ENCODE results near the gene KPNA5. TPM values are rescaled to one million over a fixed set of nuclear protein-coding genes. Genes with fewer than 3 reads are reported as not detected.
"Not testable (repeated sequence)": the region's sequence is repeated elsewhere in the genome, so short reads cannot be mapped to it uniquely, and the experiment has no call there.

KPNA5 gene
- total and polyA plus RNA-seq, 8 donors = 1.4 to 6.5 (median 4.1) TPM

DNA sequence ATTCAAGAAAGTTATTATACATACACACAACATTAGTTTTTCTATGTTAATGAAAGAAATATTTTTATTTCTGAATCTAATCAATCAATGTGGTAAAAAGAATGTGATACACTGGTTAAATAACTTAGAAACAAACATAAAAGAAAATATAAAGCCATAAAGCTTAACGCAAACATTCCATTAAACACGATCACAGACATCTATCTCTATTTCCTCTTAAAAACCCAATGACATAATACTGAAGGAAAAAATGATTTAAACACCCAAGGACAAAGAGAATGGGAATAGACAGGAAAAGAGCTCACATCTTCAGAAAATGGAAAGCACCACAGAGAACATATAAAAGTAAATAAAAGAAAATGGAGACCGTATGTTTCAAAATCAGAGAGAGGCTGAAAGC is 31.9 kb upstream of the KPNA5 start:
- TF ChIP-seq, protein P1, sequence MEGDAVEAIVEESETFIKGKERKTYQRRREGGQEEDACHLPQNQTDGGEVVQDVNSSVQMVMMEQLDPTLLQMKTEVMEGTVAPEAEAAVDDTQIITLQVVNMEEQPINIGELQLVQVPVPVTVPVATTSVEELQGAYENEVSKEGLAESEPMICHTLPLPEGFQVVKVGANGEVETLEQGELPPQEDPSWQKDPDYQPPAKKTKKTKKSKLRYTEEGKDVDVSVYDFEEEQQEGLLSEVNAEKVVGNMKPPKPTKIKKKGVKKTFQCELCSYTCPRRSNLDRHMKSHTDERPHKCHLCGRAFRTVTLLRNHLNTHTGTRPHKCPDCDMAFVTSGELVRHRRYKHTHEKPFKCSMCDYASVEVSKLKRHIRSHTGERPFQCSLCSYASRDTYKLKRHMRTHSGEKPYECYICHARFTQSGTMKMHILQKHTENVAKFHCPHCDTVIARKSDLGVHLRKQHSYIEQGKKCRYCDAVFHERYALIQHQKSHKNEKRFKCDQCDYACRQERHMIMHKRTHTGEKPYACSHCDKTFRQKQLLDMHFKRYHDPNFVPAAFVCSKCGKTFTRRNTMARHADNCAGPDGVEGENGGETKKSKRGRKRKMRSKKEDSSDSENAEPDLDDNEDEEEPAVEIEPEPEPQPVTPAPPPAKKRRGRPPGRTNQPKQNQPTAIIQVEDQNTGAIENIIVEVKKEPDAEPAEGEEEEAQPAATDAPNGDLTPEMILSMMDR (IDR thresholded peaks at IDR 0.05) = no peak
- H3K27ac ChIP-seq = no peak overlapping the region
- no peak overlapping the region for H3K4me3 ChIP-seq
- FAIRE-seq (peak; percentile 20), ATAC-seq (no peak), DNase-seq (no peak)
- intact Hi-C loops (cut with DNase I) = no loop called here
- WGBS, 2 donors = 91 to 93% methylated on average over 3 of the region's 3 CpGs
- H3K27me3 ChIP-seq = no peaks in the 10 kb centered on the region
- H3K36me3 ChIP-seq = no peaks in the 10 kb centered on the region
- H3K9me3 ChIP-seq = no peaks in the 10 kb centered on the region
- H3K4me1 ChIP-seq = no peaks in the 10 kb centered on the region

DNA sequence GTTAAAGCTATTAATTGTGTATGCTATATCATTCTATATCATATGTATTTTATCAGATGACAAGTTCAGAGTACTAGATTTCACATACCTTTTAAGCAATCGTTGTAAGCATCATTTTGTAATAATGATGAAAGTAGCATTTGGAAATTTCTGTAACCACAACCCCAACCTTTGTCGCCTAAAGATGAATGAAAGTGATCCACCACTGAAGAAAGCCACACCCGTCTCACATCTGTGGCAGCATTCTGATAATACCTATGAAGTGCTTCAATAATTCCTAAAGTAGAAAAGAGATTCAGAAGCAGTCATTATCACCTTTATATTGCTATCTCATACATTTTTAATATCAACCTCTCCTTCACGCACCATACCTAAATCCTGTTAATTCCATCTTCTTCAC is 29.1 kb upstream of the KPNA5 start:
- H3K4me1 ChIP-seq = no peaks in the 10 kb centered on the region
- no peak for FAIRE-seq
- H3K27me3 ChIP-seq = no peaks in the 10 kb centered on the region
- no peak for DNase-seq
- TF ChIP-seq, protein P1 (IDR thresholded peaks at IDR 0.05) = no peak
- H3K27ac ChIP-seq = no peak overlapping the region
- intact Hi-C loops (cut with DNase I) = no loop called here
- H3K9me3 ChIP-seq = no peaks in the 10 kb centered on the region
- H3K4me3 ChIP-seq = no peak overlapping the region
- no peak for ATAC-seq
- peaks cover 0 to 5% (median 0%) of the 10 kb centered on the region in 3 donors for H3K36me3 ChIP-seq
- 87 to 89% methylated on average over 4 of the region's 4 CpGs for WGBS, 2 donors

DNA sequence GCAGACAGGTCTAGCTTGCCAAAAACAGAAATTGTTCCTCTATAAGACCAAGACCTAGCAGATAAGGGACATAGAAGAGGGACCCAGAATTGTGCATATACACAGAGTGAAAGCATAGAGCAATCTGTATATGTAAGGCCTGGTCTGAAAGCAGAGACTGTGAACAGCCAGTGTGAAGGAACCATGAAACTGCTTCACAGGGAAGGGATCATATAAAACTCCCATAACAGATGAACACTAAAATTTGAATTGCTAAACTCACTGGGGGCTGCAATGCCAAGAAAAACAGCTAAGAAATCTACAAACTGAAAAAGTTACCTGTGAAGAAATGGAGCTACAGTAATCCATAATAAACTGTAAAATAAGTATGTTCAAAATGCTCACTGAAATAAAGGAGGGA is 19.4 kb upstream of the KPNA5 start:
- FAIRE-seq = no peak

DNA sequence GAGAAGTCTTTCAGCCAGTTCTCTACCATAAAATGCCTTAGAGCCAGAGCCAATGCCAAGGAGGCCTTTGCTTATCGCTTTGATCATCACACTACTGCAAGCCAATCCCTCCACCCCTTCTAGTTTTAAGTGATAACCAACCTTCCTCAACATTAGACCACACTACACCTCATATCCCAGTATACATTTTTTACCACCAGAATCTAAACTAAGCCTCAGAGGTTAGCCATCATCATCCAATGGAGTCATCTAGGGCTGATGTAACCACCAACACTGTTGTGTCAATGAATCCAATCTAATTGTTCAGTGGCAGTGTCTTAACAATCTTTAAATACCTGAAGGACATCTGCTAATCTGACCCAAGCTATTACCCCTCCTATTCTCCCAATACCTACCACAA is 18.8 kb upstream of the KPNA5 start:
- Histone ChIP-seq H3K4me3 (no peak overlapping the region), H3K36me3 (no peaks in the 10 kb centered on the region), H3K9me3 (no peaks in the 10 kb centered on the region), H3K27me3 (no peaks in the 10 kb centered on the region), H3K27ac (no peak overlapping the region), H3K4me1 (peaks cover 0 to 24% (median 6%) of the 10 kb centered on the region in 3 donors)
- intact Hi-C loops (cut with DNase I) = no loop called here
- WGBS, 2 donors = 92 to 97% methylated on average over 1 of the region's 1 CpG
- FAIRE-seq = no peak
- TF ChIP-seq, protein P1 (IDR thresholded peaks at IDR 0.05) = no peak
- no peak for ATAC-seq
- no peak for DNase-seq

More for the DNA sequence above, 19.4 kb upstream of the KPNA5 start:
- intact Hi-C loops (cut with DNase I) = no loop called here
- H3K36me3 ChIP-seq = no peaks in the 10 kb centered on the region
- no peak for DNase-seq
- H3K27me3 ChIP-seq = no peaks in the 10 kb centered on the region
- no peaks in the 10 kb centered on the region for H3K9me3 ChIP-seq
- ATAC-seq = no peak
- TF ChIP-seq, protein P1 (IDR thresholded peaks at IDR 0.05) = no peak
- H3K4me3 ChIP-seq = no peak overlapping the region
- H3K4me1 ChIP-seq = peaks cover 0 to 18% (median 0%) of the 10 kb centered on the region in 3 donors
- H3K27ac ChIP-seq = no peak overlapping the region

DNA sequence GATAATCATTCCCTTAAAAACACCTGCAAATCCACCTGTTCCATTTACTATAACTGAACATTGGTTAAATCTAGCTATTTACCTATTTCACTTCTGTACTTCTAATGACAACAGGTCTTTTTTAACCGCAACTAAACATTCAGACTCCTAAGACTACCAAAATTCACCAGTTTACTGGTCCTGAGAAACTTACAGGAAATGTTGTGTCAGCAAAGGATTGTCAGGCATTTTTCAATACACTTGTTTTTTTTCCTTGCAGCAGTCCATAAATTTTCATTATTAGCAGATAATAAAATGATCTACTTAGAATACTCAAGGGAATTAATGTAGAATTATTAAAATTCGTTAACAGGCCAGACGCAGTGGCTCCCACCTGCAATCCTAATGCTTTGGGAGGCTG is 17.7 kb upstream of the KPNA5 start:
- DNase-seq (no peak), FAIRE-seq (no peak), ATAC-seq (no peak)
- WGBS, 2 donors = 93 to 95% methylated on average over 3 of the region's 3 CpGs
- no peak overlapping the region for H3K27ac ChIP-seq
- TF ChIP-seq, protein P1 (IDR thresholded peaks at IDR 0.05) = no peak
- H3K36me3 ChIP-seq = no peaks in the 10 kb centered on the region
- H3K4me3 ChIP-seq = no peak overlapping the region
- H3K27me3 ChIP-seq = no peaks in the 10 kb centered on the region
- peaks cover 4 to 30% (median 6%) of the 10 kb centered on the region in 3 donors for H3K4me1 ChIP-seq
- intact Hi-C loops (cut with DNase I) = no loop called here
- H3K9me3 ChIP-seq = no peaks in the 10 kb centered on the region

DNA sequence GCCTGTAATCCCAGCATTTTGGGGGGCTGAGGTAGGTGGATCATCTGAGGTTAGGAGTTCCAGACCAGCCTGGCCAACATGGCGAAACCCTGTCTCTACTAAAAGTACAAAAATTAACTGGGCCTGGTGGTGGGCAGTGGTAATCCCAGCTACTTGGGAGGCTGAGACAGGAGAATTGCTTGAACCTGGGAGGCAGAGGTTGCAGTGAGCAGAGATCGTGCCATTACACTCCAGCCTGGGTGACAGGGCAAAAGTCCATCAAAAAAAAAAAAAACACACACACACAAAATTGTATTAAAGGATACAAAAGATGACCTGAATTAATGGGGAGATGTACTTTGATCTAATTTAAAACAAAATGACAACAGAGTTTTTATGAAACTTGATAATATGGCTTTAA is 16.8 kb upstream of the KPNA5 start:
- DNase-seq; H3K27ac ChIP-seq; H3K9me3 ChIP-seq; H3K4me3 ChIP-seq; ATAC-seq; H3K27me3 ChIP-seq; FAIRE-seq; H3K36me3 ChIP-seq; intact Hi-C loops (cut with DNase I): not testable (repeated sequence)
- WGBS, 2 donors = 97 to 98% methylated on average over 2 of the region's 2 CpGs
- H3K4me1 ChIP-seq = peaks cover 4 to 30% (median 6%) of the 10 kb centered on the region in 3 donors

All from pancreas (tissue), 10 donors.